ENCODE results near the gene PLCD3.

PLCD3 gene

GRCh38 chr17:45108051-45108450 lies 24.3 kb downstream of the PLCD3 start:
- no peak for DNase-seq
- Histone ChIP-seq H3K36me3 (peaks cover 63 to 75% (median 72%) of the 10 kb centered on the region in 3 donors), H3K27ac (peak overlapping the region in 1 of 2 donors; percentile 91), H3K9me3 (no peaks in the 10 kb centered on the region), H3K4me1 (peaks cover 4 to 69% (median 42%) of the 10 kb centered on the region in 4 donors), H3K4me3 (no peak overlapping the region), H3K27me3 (no peaks in the 10 kb centered on the region)
- TF ChIP-seq, protein P1, sequence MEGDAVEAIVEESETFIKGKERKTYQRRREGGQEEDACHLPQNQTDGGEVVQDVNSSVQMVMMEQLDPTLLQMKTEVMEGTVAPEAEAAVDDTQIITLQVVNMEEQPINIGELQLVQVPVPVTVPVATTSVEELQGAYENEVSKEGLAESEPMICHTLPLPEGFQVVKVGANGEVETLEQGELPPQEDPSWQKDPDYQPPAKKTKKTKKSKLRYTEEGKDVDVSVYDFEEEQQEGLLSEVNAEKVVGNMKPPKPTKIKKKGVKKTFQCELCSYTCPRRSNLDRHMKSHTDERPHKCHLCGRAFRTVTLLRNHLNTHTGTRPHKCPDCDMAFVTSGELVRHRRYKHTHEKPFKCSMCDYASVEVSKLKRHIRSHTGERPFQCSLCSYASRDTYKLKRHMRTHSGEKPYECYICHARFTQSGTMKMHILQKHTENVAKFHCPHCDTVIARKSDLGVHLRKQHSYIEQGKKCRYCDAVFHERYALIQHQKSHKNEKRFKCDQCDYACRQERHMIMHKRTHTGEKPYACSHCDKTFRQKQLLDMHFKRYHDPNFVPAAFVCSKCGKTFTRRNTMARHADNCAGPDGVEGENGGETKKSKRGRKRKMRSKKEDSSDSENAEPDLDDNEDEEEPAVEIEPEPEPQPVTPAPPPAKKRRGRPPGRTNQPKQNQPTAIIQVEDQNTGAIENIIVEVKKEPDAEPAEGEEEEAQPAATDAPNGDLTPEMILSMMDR (IDR thresholded peaks at IDR 0.05): no peak
- intact Hi-C loops (cut with DNase I; ENCODE audit: low total_unique reads): loop anchor here (5.0 kb wide), 1 partner anchor 196 kb away; no protein-coding TSS in a partner anchor

- no peak for DNase-seq
- TF ChIP-seq, protein P1 (IDR thresholded peaks at IDR 0.05): no peak
- H3K27me3 ChIP-seq: no peaks in the 10 kb centered on the region
- H3K36me3 ChIP-seq: peaks cover 62 to 75% (median 72%) of the 10 kb centered on the region in 3 donors
- H3K4me3 ChIP-seq: no peak overlapping the region
- no peaks in the 10 kb centered on the region for H3K9me3 ChIP-seq
- intact Hi-C loops (cut with DNase I; ENCODE audit: low total_unique reads): loop anchor here (5.0 kb wide), 1 partner anchor 195 kb away; no protein-coding TSS in a partner anchor
- peaks cover 4 to 63% (median 40%) of the 10 kb centered on the region in 4 donors for H3K4me1 ChIP-seq
- peak overlapping the region in 1 of 2 donors; percentile 91 for H3K27ac ChIP-seq
Observed at GRCh38 chr17:45107293-45108010, 24.9 kb downstream of the PLCD3 start.

GRCh38 chr17:45106582-45106981 lies 25.7 kb downstream of the PLCD3 start:
- Histone ChIP-seq H3K4me1 (peaks cover 4 to 54% (median 35%) of the 10 kb centered on the region in 4 donors), H3K9me3 (no peaks in the 10 kb centered on the region), H3K27me3 (no peaks in the 10 kb centered on the region), H3K4me3 (no peak overlapping the region), H3K36me3 (peaks cover 68 to 76% (median 76%) of the 10 kb centered on the region in 3 donors), H3K27ac (peak overlapping the region; percentile 23 to 91)
- DNase-seq: no peak
- intact Hi-C loops (cut with DNase I; ENCODE audit: low total_unique reads): loop anchor here (5.0 kb wide), 1 partner anchor 194 kb away; no protein-coding TSS in a partner anchor
- TF ChIP-seq, protein P1 (IDR thresholded peaks at IDR 0.05): no peak

DNA sequence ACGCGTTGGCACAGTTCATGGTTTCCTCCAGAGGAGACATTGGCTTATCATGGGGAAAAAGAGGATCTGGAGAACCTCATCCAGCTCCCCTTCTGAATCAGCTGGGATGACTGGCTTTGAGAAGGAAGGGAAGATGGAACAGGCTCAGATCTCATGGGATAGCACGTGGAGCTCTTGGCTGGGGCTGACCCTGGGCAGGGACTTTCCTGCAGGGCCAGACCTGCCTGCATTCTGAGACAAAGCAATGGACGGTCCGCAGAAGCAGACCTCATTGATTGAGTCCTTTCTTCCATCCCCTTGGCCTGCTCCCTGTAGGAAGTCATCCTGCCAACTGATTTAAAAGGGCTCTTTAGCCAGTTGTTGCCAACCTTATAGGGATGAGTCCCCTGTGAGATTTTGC lies 26.2 kb downstream of the PLCD3 start:
- H3K27ac ChIP-seq: peak overlapping the region; percentile 23 to 91
- no peaks in the 10 kb centered on the region for H3K27me3 ChIP-seq
- H3K36me3 ChIP-seq: peaks cover 72 to 81% (median 80%) of the 10 kb centered on the region in 3 donors
- intact Hi-C loops (cut with DNase I; ENCODE audit: low total_unique reads): loop anchor here (5.0 kb wide), 1 partner anchor 194 kb away; no protein-coding TSS in a partner anchor
- H3K4me3 ChIP-seq: no peak overlapping the region
- TF ChIP-seq, protein P1 (IDR thresholded peaks at IDR 0.05): no peak
- H3K4me1 ChIP-seq: peaks cover 3 to 49% (median 31%) of the 10 kb centered on the region in 4 donors
- H3K9me3 ChIP-seq: no peaks in the 10 kb centered on the region
- DNase-seq: no peak

- no peak for DNase-seq
- H3K27me3 ChIP-seq: no peaks in the 10 kb centered on the region
- H3K27ac ChIP-seq: peak overlapping the region in 1 of 2 donors; percentile 91
- H3K36me3 ChIP-seq: peaks cover 74 to 90% (median 89%) of the 10 kb centered on the region in 3 donors
- H3K4me3 ChIP-seq: no peak overlapping the region
- H3K9me3 ChIP-seq: no peaks in the 10 kb centered on the region
- H3K4me1 ChIP-seq: peaks cover 0 to 39% (median 21%) of the 10 kb centered on the region in 4 donors
- intact Hi-C loops (cut with DNase I; ENCODE audit: low total_unique reads): loop anchor here (5.0 kb wide), 2 partner anchors 83 to 193 kb away; no protein-coding TSS in a partner anchor
- TF ChIP-seq, protein P1 (IDR thresholded peaks at IDR 0.05): no peak
Observed at GRCh38 chr17:45104907-45105624, 27.2 kb downstream of the PLCD3 start.
